GM19238 (cell line): Measurements from ENCODE around the gene KCNJ18.
"Not testable (repeated sequence)": the region's sequence is repeated elsewhere in the genome, so short reads cannot be mapped to it uniquely, and the experiment has no call there.

Source experiments
- DNase-seq: peaks from one replicate; pipeline ENCODE4 v3.0.0; 2011; ENCODE audit warnings: low spot score; ENCODE audit not compliant: insufficient read length

Gene KCNJ18

GRCh38 chr17:21702940-21703640 lies 10.8 kb downstream of the KCNJ18 start:
- not testable (repeated sequence) for DNase-seq

GRCh38 chr17:21703891-21704872 lies 11.9 kb downstream of the KCNJ18 start:
- DNase-seq: not testable (repeated sequence)

- no peak for DNase-seq
Observed at GRCh38 chr17:21705021-21705601, 12.8 kb downstream of the KCNJ18 start.

- not testable (repeated sequence) for DNase-seq
Observed at GRCh38 chr17:21705746-21706145, 13.4 kb downstream of the KCNJ18 start.

GRCh38 chr17:21706546-21706945 lies 14.2 kb downstream of the KCNJ18 start:
- not testable (repeated sequence) for DNase-seq

- DNase-seq: not testable (repeated sequence)
Observed at GRCh38 chr17:21707131-21707530, 14.8 kb downstream of the KCNJ18 start.

GRCh38 chr17:21707711-21708611 lies 15.6 kb downstream of the KCNJ18 start:
- DNase-seq: not testable (repeated sequence)

- not testable (repeated sequence) for DNase-seq
Observed at GRCh38 chr17:21708612-21709535, 16.6 kb downstream of the KCNJ18 start.

GRCh38 chr17:21709994-21710393 lies 17.7 kb downstream of the KCNJ18 start:
- not testable (repeated sequence) for DNase-seq

GRCh38 chr17:21710486-21710885 lies 18.2 kb downstream of the KCNJ18 start:
- not testable (repeated sequence) for DNase-seq

GRCh38 chr17:21711182-21711581 lies 18.9 kb downstream of the KCNJ18 start:
- DNase-seq: no peak

GRCh38 chr17:21713020-21713419 lies 20.7 kb downstream of the KCNJ18 start:
- DNase-seq: not testable (repeated sequence)

GRCh38 chr17:21713631-21714030 lies 21.3 kb downstream of the KCNJ18 start:
- DNase-seq: not testable (repeated sequence)

GRCh38 chr17:21714676-21715075 lies 22.4 kb downstream of the KCNJ18 start:
- not testable (repeated sequence) for DNase-seq

- not testable (repeated sequence) for DNase-seq
Observed at GRCh38 chr17:21715877-21716276, 23.6 kb downstream of the KCNJ18 start.

- DNase-seq: not testable (repeated sequence)
Observed at GRCh38 chr17:21718971-21719370, 26.6 kb downstream of the KCNJ18 start.

- DNase-seq: not testable (repeated sequence)
Observed at GRCh38 chr17:21719511-21720226, 27.3 kb downstream of the KCNJ18 start.

- not testable (repeated sequence) for DNase-seq
Observed at GRCh38 chr17:21720566-21720965, 28.2 kb downstream of the KCNJ18 start.

GRCh38 chr17:21722268-21722667 lies 29.9 kb downstream of the KCNJ18 start:
- not testable (repeated sequence) for DNase-seq
